ENCODE data around the gene CTDSP1. TPM values are rescaled to one million over a fixed set of nuclear protein-coding genes. Genes with fewer than 3 reads are reported as not detected.

Gene CTDSP1
- total RNA-seq, 1 experiment from 2014 or later = 52.3 TPM

GRCh38 chr2:218367415-218368149, 32.1 kb upstream of the CTDSP1 start:
- H3K23me2 ChIP-seq (ENCODE audit: insufficient read length, low read depth, low read length, poor library complexity, severe bottlenecking) = no peaks in the 10 kb centered on the region
- no peaks in the 10 kb centered on the region for H3K27me3 ChIP-seq (ENCODE audit: insufficient read depth, low read length)
- H2BK12ac ChIP-seq (ENCODE audit: insufficient read length, low read depth, low read length) = no peak overlapping the region
- H3K79me1 ChIP-seq (ENCODE audit: insufficient read depth, low read depth, low read length, poor library complexity, severe bottlenecking) = no peaks in the 10 kb centered on the region
- no peak overlapping the region; the same call in 1 of the 2 replicates for H2BK15ac ChIP-seq (ENCODE audit: low read depth, low read length)
- TF ChIP-seq CTCF (conservative IDR thresholded peaks at IDR 0.05) = no peak
- H4K91ac ChIP-seq (ENCODE audit: insufficient read length, low read depth, low read length) = no peak overlapping the region
- H2BK20ac ChIP-seq (ENCODE audit: low read depth, low read length, poor library complexity, severe bottlenecking) = no peak overlapping the region
- no peak overlapping the region for H4K8ac ChIP-seq (replicated peaks; ENCODE audit: insufficient read length, low read depth, low read length)
- no peak overlapping the region for H3T11ph ChIP-seq (ENCODE audit: low read length)
- Mint-ChIP-seq H3K4me1 (peaks cover 9% of the 10 kb centered on the region in 2 experiments), H3K27me3 (ENCODE audit: low read depth) (peaks cover 4% of the 10 kb centered on the region; the same call in 1 of the 2 replicates), H3K27ac (peak overlapping the region in 1 of 3 experiments; percentile 73; a peak in 2 of 7 replicates), H3K36me3 (ENCODE audit: insufficient read depth in 1 of 3, low read depth in 3 of 3) (no peaks in the 10 kb centered on the region), H3K9me3 (no peaks in the 10 kb centered on the region; a peak in 1 of 5 replicates), H3K4me3 (peak overlapping the region; percentile 76 to 82)
- no peak overlapping the region for H3K23ac ChIP-seq (ENCODE audit: insufficient read length, low read depth, low read length)
- peak overlapping the region; percentile 79 for H3K18ac ChIP-seq (ENCODE audit: insufficient read length, low read depth, low read length)
- H4K5ac ChIP-seq (ENCODE audit: insufficient read length, low read depth, low read length) = no peak overlapping the region
- H4K20me1 ChIP-seq (ENCODE audit: control insufficient read depth, insufficient read depth, insufficient read length) = no peaks in the 10 kb centered on the region
- peak overlapping the region; percentile 62; the same call in 1 of the 2 replicates for H3K14ac ChIP-seq (ENCODE audit: insufficient read depth, low read length)
- no peaks in the 10 kb centered on the region for H3K79me2 ChIP-seq (ENCODE audit: insufficient read depth, low read length)
- no peak overlapping the region for H2BK5ac ChIP-seq (ENCODE audit: insufficient read length, low read length)
- H3K56ac ChIP-seq (ENCODE audit: insufficient read length, low read depth, low read length) = no peak overlapping the region
- H3K4me2 ChIP-seq (ENCODE audit: insufficient read depth, insufficient read length, low read length) = peak overlapping the region; percentile 57
- H2BK120ac ChIP-seq (ENCODE audit: low read depth, low read length, poor library complexity, severe bottlenecking) = no peak overlapping the region
- H2AK5ac ChIP-seq (ENCODE audit: insufficient read length, low read length) = no peak overlapping the region
- no peaks in the 10 kb centered on the region for H3K9me3 ChIP-seq (ENCODE audit: control insufficient read depth, low read depth, low read length)
- no peak overlapping the region for H3K4ac ChIP-seq (ENCODE audit: low read depth, low read length)
- peak; percentile 86 for DNase-seq
- H3K4me1 ChIP-seq (ENCODE audit: insufficient read depth, low read length) = no peaks in the 10 kb centered on the region
- peak overlapping the region; percentile 21 for H3K9ac ChIP-seq (ENCODE audit: extremely low read depth, insufficient read length, low read length)
- no peak overlapping the region for H2AFZ ChIP-seq (ENCODE audit: low read length)
- H3K27ac ChIP-seq (ENCODE audit: insufficient read length, low read depth, low read length) = no peak overlapping the region
- no CpG with 5 or more reads among the region's 60 CpGs for WGBS (ENCODE audit: extremely low coverage, insufficient read length, low lambda C conversion rate)

Measured in H9 (cell line).